GM12873 (cell line): ENCODE data around the gene AFDN.

Source experiments
- TF ChIP-seq, protein P1 (sequence below): IDR thresholded peaks from 2 replicates; pipeline ENCODE4 v1.5.1; 2012; ENCODE audit warnings: low read depth, mild to moderate bottlenecking, moderate library complexity, low read length, control low read depth; ENCODE audit not compliant: insufficient read depth; ENCODE audit errors: missing control alignments

AFDN gene

DNA sequence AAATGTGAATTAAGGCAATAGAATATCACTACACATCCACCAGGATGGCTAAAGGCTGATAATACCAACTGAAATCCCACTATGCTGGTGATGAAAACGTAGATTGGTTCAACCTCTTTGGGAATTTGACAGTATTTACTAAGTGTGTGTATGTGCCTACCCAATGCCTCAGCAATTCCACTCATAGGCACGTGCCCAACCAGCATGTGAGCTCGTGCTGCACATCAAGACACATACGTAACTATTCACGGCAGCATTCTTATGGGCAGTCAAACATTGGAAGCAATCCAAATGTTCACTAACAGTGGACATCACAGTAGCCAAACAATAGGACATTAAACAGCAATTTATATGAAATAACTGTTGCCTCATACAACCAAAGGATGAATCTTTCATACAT is 15.7 kb upstream of the AFDN start:
- TF ChIP-seq, protein P1, sequence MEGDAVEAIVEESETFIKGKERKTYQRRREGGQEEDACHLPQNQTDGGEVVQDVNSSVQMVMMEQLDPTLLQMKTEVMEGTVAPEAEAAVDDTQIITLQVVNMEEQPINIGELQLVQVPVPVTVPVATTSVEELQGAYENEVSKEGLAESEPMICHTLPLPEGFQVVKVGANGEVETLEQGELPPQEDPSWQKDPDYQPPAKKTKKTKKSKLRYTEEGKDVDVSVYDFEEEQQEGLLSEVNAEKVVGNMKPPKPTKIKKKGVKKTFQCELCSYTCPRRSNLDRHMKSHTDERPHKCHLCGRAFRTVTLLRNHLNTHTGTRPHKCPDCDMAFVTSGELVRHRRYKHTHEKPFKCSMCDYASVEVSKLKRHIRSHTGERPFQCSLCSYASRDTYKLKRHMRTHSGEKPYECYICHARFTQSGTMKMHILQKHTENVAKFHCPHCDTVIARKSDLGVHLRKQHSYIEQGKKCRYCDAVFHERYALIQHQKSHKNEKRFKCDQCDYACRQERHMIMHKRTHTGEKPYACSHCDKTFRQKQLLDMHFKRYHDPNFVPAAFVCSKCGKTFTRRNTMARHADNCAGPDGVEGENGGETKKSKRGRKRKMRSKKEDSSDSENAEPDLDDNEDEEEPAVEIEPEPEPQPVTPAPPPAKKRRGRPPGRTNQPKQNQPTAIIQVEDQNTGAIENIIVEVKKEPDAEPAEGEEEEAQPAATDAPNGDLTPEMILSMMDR = no peak

DNA sequence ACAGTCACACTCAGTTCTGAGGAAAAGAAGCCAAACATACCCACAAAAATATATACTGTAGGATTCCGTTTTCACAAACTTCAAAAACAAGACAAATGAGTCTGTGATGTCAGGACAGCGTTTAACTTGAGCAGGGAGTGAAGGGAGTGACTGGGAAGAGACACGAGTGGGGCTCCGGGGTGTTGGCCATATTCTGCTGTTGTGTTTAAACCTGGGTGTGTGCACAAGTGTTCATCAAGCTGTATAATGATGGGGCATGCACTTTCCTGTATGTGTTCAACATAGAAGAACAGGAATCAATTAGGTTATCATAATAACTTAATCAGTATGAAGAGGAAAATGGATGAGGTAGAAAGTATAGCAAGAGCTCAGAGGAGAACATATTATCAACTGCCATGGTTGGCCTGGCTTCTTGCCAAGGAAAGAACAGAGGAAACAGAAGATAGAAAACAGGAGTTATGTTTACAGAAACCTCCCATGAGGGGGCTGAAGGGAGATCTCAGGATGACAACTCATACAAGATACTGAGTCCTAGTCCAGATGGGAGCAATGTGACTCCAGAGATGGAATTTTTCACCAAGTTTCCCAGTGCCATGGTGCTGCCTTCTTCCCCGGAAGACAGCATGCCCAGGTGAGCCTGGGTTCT is 15.1 kb upstream of the AFDN start:
- TF ChIP-seq, protein P1 = no peak

DNA sequence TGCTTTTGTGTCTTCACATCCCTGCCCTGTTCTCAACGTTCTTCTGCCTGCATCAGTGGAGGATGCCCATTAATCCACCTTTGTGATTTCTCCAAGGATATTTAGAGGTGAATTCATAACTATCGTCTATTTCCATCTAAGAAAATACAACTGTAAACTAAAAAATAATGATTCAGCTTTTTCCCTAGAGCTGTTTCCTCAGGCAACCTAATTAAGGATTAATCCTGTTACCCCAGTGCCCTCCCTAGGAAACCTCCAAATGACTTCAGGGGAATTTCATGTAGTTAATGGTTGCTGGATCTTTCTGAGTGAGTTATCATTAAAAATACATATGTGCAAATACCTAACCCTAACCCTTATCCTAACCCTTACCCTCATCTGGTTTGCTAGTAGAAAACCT is 14.6 kb upstream of the AFDN start:
- TF ChIP-seq, protein P1 = no peak

DNA sequence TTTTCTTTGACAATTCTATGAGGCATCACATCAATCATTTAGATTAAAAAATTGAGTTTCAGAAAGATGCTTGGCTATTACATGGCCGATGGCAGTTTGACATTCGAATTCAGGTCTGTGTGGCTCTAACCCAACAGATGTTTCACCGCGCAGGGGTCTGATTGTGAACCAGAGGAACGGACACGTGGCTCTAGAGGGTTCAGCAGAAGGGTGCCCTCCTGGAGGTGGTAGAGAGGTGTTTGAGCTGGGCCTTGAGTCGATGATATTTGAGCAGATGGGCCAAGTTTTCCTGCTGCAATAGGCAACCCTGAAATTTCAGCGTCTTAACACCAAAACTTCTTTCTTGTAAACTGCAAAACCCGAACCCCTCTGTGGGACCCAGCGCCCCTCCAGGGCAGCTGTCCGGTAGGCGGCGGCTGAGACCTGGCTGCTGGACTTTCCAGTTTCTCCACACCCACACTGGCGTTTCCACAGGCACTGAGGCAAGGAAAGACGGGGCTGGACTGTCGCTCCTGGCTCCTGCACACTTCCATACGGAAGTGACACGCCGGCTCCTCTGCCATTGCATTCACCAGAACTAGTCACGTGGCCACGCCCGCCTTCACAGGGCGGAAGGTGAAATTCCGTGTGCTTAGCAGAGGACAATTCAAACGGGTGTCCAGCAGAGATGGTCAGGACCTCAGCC is 11.3 kb upstream of the AFDN start:
- TF ChIP-seq, protein P1 = no peak

DNA sequence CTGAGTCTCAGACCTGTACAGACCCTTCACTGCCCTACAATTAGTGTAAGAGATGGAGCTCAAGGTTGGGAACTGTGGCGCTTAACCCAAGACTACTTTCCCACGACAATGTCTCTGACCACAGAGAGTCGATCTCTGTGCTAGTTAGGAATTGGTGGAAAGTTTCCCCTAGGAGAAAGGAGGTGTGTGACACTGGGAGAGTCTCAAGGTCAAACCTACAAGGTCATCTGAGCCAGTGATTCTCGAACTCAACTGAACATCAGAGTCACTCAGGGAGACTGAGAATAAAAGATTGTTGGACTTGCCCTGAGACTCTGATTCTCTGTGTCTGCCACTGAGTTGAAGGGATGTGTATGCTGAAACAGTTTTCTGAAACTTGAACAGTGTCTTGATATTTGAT is 9.7 kb upstream of the AFDN start:
- TF ChIP-seq, protein P1 = no peak

DNA sequence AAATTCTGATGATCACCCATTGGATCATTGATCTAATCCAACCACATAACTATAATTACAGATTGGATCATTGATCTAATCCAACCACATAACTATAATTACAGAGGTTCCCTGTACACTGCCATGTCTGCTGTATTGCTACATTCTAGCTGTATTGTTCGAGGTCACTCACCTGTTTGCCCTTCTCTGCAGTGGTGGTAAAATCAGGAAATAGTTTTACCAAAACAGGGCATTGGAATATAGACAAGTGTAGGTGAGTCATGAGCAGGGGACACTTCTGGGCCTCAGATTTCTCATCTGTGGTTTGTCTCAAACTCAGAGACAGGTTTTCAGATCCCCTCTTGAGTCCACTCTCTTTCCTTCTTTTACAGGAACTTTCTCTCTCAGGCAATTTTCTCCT is 9.0 kb upstream of the AFDN start:
- TF ChIP-seq, protein P1 = no peak

DNA sequence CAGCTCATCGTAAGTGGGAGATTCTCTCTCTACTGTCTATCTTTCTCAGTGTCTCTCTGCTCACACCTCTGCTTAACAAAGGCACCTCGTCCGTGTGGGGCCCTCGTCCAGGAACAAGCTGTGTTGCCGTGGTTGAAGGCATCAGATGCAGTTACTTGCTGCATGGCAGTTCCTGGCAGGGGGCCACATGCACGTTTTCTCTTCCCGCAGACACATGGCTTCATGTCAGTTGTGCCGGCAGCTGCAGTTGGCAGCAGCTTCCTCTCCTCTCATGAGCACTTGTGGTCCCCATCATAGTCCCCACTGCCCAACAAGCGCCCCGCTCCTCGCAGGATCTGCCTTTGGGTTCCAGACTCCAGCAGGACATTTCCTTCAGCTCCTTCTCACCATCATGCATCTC is 7.1 kb upstream of the AFDN start:
- TF ChIP-seq, protein P1 = no peak
